BLaER1 (cell line): ENCODE measurements around the gene CEP128.

Experiments used
- H3K27ac ChIP-seq: shearing (Covaris generic); formaldehyde crosslinking; 2 replicates; pipeline ENCODE4 v1.8.1; 2022
- H3K27me3 ChIP-seq: shearing (Covaris generic); formaldehyde crosslinking; 2 replicates; pipeline ENCODE4 v1.8.1; 2022
- H3K36me3 ChIP-seq: shearing (Covaris generic); formaldehyde crosslinking; 2 replicates; pipeline ENCODE4 v1.8.1; 2022
- H3K4me1 ChIP-seq: shearing (Covaris generic); formaldehyde crosslinking; 2 replicates; pipeline ENCODE4 v1.8.1; 2022
- H3K4me2 ChIP-seq: shearing (Covaris generic); formaldehyde crosslinking; 2 replicates; pipeline ENCODE4 v1.8.1; 2022
- H3K4me3 ChIP-seq: shearing (Covaris generic); formaldehyde crosslinking; 2 replicates; pipeline ENCODE4 v1.8.1; 2022
- H3K9ac ChIP-seq: shearing (Covaris generic); formaldehyde crosslinking; 2 replicates; pipeline ENCODE4 v1.8.1; 2022
- H3K9me3 ChIP-seq: shearing (Covaris generic); formaldehyde crosslinking; 2 replicates; pipeline ENCODE4 v1.8.1; 2022
- H4K20me1 ChIP-seq: shearing (Covaris generic); formaldehyde crosslinking; 2 replicates; pipeline ENCODE4 v1.8.1; 2022
- Cebpa-rat ChIP-seq: shearing (Covaris generic); IDR thresholded peaks from 2 replicates; pipeline ENCODE4 v1.8.1; 2022

The CEP128 gene

DNA sequence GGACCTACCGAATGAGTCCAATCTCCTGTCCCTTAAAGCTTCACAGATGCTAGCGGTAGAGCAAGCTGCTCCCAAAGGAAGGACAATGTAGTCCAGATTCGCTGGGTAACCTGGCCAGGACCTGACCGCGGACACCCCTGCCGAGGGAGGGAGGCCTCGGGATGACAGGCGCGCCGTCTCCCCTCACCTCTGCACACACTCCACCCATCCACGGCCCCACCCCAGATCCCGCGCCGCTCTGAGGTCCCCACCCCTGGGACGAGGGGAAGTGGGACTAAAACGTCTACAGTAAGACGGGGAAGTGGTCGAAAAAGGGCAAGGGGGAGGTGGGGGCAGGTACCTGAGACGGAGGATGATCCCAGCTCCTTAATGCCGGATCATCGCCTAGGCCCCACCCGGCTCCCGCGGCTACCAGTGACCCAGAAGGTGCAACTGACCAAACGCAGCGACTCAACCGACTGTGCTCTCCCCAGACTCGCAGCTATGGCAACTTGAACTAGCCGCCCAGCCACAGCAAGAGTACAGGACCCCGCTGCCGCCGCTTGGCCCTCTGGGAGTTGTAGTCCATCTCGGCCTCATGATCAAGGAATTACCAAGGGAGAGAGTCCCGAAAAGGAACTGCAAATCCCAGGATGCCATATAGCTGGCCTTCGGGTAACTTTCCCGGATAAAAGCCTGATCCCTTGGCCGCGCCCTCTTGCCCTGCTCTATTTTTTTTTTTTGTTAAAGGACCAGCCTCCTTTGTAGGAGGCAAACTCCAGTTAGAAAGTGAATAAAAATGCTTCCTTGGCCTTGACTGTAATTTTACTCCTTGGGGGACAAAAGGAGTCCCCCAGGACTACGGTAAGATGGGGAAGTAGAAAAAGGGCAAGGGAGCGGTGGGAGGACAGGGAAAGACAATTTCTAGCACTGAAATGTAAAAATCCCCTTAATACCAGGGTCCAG lies at the start of gene CEP128:
CEP128 (minus strand) TSS at position 498 of the 945 bp plus-strand sequence.
- peak within 1 kb of the TSS; percentile 91 for H3K4me2 ChIP-seq
- H3K27ac ChIP-seq, result peak within 1 kb of the TSS; percentile 71
- H3K4me3 ChIP-seq, result peak within 1 kb of the TSS; percentile 80
- H3K4me1 ChIP-seq, result peaks cover 29% of the 10 kb centered on the region
- H4K20me1 ChIP-seq, result 0 out of 2 replicates have a peak, but pooled peaks cover 7% of the 10 kb centered on the region
- 0 out of 2 replicates have a peak, but pooled peaks cover 13% of the 10 kb centered on the region for H3K36me3 ChIP-seq
- H3K27me3 ChIP-seq, result no peaks in the 10 kb centered on the region
- no peaks in the 10 kb centered on the region for H3K9me3 ChIP-seq
- peak within 1 kb of the TSS; percentile 73 for H3K9ac ChIP-seq
- TF ChIP-seq Cebpa-rat, result no peak

DNA sequence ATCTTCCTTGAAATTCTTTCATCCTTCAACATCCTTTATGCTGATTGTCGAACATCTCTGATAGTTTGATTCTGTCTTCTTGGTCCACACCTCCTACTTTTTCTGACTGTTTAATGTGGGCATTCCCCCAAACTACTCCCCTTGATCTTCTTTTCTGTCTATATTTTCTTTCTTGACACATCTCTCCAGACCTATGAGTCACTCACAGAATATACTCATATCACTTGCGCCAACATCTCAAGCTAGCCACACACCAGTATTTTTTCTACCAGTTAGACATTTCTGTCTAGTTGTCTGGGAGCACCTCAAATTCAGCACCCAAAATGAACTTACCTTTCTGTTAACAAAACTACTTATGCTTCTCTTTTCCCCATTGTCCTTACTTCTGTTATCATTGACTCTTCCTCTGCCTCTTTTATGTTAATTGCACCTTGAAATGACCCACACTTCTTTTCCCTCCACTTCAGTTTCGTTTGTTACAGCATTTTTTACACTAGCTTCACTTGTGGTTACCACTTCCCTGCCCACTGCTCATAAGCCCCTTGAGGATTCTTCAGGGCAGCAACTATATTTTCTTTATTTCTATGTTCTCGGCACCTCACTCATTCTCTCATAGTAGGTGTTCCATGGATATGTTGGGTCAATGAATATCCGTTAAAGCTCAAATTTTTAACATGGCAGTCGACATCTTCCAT lies 47.3 kb upstream of the CEP128 start:
- peak overlapping the region; percentile 49 for H3K4me2 ChIP-seq
- no peaks in the 10 kb centered on the region for H3K27me3 ChIP-seq
- no peak for TF ChIP-seq Cebpa-rat
- no peak overlapping the region for H3K27ac ChIP-seq
- H3K4me1 ChIP-seq, result peaks cover 39% of the 10 kb centered on the region
- no peak overlapping the region for H3K4me3 ChIP-seq
- H3K9me3 ChIP-seq, result no peaks in the 10 kb centered on the region
- no peaks in the 10 kb centered on the region for H3K36me3 ChIP-seq
- H3K9ac ChIP-seq, result no peak overlapping the region
- H4K20me1 ChIP-seq, result no peaks in the 10 kb centered on the region

DNA sequence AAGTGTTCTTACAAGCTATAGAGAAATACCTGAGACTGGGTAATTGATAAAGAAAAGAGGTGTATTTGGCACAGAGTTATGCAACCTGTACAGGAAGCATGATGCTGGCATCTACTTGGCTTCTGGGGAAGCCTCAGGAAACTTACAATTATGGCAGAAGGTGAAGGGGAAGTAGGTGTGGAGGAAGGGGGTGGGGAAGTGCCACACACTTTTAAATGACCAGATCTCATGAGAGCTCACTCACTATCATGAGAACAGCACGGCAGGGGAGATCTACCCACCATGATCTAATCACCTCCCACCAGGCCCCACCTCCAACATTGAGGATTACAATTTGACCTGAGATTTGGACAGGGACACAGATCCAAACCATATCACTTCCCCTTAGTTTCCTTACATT lies 46.7 kb upstream of the CEP128 start:
- Histone ChIP-seq H3K27ac (no peak overlapping the region), H3K9ac (no peak overlapping the region), H3K4me2 (peak overlapping the region; percentile 49), H3K4me1 (peaks cover 39% of the 10 kb centered on the region), H3K36me3 (no peaks in the 10 kb centered on the region), H3K9me3 (no peaks in the 10 kb centered on the region), H4K20me1 (no peaks in the 10 kb centered on the region), H3K27me3 (no peaks in the 10 kb centered on the region), H3K4me3 (no peak overlapping the region)
- TF ChIP-seq Cebpa-rat, result no peak

DNA sequence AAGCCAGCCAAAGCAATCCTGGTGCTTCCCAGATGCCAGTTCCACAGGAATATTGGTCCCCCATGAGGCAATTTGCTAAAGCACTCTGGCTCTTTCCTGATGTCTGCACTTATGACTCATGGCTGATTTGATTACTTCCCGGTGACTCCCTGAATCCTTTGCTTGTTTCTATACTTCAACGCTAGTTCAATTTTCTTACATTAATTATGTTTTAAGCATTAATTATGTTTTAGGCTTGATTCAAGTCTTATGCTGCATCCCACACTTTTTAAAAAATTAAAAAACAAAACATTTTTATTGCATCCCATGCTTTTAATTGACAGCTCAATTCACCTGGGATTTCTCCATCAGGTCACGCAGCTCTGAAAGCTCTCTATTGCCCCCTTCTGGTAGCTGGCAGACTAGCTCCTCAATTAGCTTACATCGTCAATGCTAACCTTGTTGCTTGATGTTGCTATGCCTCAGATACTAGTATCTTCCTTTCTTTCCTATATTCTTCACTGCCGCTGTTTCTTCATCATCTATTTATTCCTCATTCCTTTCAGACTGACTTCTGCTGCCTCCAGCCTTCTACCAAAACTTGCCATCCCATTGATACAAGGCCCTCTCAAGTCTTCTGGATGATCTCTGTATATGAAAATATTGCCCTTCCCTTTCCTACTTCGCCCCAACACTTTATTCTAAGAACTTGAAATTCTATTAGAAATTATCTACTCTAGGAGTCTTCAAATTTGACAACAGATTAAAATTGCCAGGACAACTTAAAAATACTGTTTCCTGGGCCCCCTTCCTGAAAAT lies 45.9 kb upstream of the CEP128 start:
- H3K9ac ChIP-seq, result no peak overlapping the region
- H3K4me3 ChIP-seq, result no peak overlapping the region
- TF ChIP-seq Cebpa-rat, result no peak
- no peaks in the 10 kb centered on the region for H4K20me1 ChIP-seq
- no peaks in the 10 kb centered on the region for H3K9me3 ChIP-seq
- H3K36me3 ChIP-seq, result no peaks in the 10 kb centered on the region
- peaks cover 39% of the 10 kb centered on the region for H3K4me1 ChIP-seq
- no peaks in the 10 kb centered on the region for H3K27me3 ChIP-seq
- H3K27ac ChIP-seq, result no peak overlapping the region
- no peak overlapping the region for H3K4me2 ChIP-seq

DNA sequence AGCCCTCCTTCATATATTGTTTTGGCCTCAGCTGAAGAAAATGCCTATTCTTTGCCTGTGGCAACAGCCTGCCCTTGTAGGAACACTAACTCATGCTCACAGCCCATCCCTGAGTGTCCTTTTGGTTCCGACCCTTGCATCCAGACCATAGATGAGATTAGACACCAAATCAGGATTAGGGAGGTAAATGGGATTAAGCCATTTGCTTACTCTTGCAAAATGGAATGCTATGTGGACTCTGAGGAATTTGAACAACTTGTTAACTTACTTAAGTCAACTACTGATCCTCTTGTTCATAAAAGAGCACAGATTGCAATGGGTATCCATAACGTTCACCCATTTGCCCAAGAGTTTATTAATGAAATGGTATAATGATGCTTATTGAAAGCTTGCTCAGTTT lies 41.2 kb upstream of the CEP128 start:
- Histone ChIP-seq H3K9me3 (no peaks in the 10 kb centered on the region; the same call in 1 of the 2 replicates), H3K36me3 (no peaks in the 10 kb centered on the region), H3K4me1 (peaks cover 46% of the 10 kb centered on the region), H3K27me3 (no peaks in the 10 kb centered on the region), H3K4me2 (no peak overlapping the region), H3K4me3 (no peak overlapping the region), H4K20me1 (no peaks in the 10 kb centered on the region), H3K27ac (no peak overlapping the region), H3K9ac (no peak overlapping the region)
- TF ChIP-seq Cebpa-rat, result no peak

DNA sequence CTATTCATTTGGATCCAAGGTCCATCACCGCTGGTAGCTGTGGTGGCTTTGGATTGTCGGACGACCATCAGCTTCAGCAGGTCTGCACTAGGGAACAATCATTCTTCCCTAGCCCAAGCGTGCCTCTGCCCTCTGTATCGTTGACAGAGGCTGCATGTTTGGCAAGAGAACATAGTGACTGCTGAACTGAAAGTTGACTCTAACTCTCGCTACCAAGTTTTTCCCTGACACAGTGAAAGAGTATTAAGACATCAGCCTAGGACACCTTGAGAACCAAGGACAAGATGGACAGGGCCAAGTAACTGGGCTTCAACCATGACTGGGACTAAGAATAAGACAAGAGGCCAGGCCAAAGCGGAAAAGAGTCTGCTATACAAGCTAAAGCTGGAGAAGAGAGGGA lies 40.1 kb upstream of the CEP128 start:
- Histone ChIP-seq H3K9me3 (peaks cover 9% of the 10 kb centered on the region; the same call in 1 of the 2 replicates), H3K4me1 (peaks cover 52% of the 10 kb centered on the region), H3K4me2 (no peak overlapping the region), H3K27ac (0 out of 2 replicates have a peak overlapping the region, but pooled peaks have one; percentile 2), H3K4me3 (no peak overlapping the region), H3K9ac (no peak overlapping the region), H4K20me1 (no peaks in the 10 kb centered on the region), H3K36me3 (no peaks in the 10 kb centered on the region), H3K27me3 (no peaks in the 10 kb centered on the region)
- TF ChIP-seq Cebpa-rat, result no peak

DNA sequence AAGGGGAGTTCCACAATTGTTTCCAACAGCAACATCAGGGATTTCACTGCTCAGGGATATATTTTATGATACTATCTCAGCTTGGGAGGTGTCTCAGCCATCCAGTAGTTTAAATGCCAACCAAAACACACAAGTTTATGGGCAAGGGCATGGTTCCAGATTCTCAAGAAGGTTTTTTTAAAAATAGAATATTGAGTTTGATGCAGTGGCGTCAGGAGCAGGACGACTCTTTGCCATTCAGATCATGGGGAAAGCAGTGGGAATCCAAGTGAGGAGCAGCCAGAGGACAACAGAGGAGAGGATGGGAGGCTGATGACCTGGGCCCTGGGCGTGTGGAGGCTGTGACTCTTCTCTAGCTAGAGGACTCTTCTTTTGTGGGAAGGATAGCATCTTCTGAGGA lies 39.6 kb upstream of the CEP128 start:
- Histone ChIP-seq H3K4me2 (no peak overlapping the region), H3K4me3 (no peak overlapping the region), H4K20me1 (no peaks in the 10 kb centered on the region), H3K27ac (no peak overlapping the region), H3K9ac (no peak overlapping the region), H3K27me3 (no peaks in the 10 kb centered on the region), H3K9me3 (peaks cover 14% of the 10 kb centered on the region; the same call in 1 of the 2 replicates), H3K36me3 (no peaks in the 10 kb centered on the region), H3K4me1 (peaks cover 52% of the 10 kb centered on the region)
- TF ChIP-seq Cebpa-rat, result no peak

DNA sequence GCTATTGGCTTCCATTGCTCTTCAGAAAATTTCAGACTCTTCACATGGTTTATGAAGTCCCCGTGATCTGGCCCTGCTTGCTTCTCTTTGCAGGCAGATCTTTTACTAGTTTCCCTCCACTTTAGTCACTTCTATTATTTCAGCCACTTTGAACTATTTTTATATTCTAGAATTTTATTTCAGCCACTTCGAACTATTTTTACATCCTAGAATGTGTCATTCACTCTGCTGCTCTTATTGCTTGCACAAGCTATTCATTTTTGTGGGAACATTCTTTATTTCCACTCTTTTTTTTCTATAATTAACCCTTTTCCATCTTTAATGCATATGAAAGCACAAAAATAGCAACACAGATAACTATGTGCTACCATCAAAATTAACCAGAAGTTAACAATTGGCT lies 38.4 kb upstream of the CEP128 start:
- H3K27me3 ChIP-seq, result no peaks in the 10 kb centered on the region
- no peak for TF ChIP-seq Cebpa-rat
- 0 out of 2 replicates have a peak overlapping the region, but pooled peaks have one; percentile 3 for H3K4me2 ChIP-seq
- H3K4me1 ChIP-seq, result peaks cover 45% of the 10 kb centered on the region
- no peaks in the 10 kb centered on the region for H4K20me1 ChIP-seq
- no peak overlapping the region for H3K4me3 ChIP-seq
- no peak overlapping the region for H3K9ac ChIP-seq
- no peaks in the 10 kb centered on the region for H3K36me3 ChIP-seq
- H3K27ac ChIP-seq, result 0 out of 2 replicates have a peak overlapping the region, but pooled peaks have one; percentile 72
- H3K9me3 ChIP-seq, result peaks cover 14% of the 10 kb centered on the region; the same call in 1 of the 2 replicates

DNA sequence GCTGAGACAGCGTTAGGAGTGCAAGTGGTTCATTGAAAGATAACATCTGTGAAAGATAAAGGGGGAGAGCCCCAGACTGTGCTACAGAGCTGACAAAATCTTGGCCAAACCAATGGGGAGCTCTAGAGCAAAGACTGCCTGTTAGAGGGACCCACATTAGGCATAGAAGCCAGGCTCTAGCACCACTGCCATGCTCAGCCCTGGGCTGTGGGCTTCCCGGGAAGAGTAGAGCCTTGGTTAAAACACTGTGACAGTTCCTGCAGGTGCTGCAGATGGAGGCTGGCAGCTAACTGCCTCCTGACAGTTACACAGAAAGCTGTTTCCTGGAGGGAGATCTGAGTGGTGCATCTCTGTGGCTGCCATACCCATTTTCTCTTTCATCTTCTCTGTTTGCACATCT lies 36.9 kb upstream of the CEP128 start:
- peaks cover 14% of the 10 kb centered on the region; the same call in 1 of the 2 replicates for H3K9me3 ChIP-seq
- H3K4me1 ChIP-seq, result peaks cover 57% of the 10 kb centered on the region
- H3K4me2 ChIP-seq, result peak overlapping the region; percentile 50
- H3K36me3 ChIP-seq, result no peaks in the 10 kb centered on the region
- H4K20me1 ChIP-seq, result no peaks in the 10 kb centered on the region
- H3K9ac ChIP-seq, result no peak overlapping the region
- TF ChIP-seq Cebpa-rat, result no peak
- no peak overlapping the region for H3K4me3 ChIP-seq
- peak overlapping the region; percentile 72 for H3K27ac ChIP-seq
- H3K27me3 ChIP-seq, result no peaks in the 10 kb centered on the region
